Effector CD8-positive, alpha-beta T cell (primary cell): Measurements from ENCODE around the gene HSD11B1L.

Source experiments
- DNase-seq: peaks from one replicate; lab custom pipeline; 2025; lab: John Stamatoyannopoulos, UW

Gene HSD11B1L

DNA sequence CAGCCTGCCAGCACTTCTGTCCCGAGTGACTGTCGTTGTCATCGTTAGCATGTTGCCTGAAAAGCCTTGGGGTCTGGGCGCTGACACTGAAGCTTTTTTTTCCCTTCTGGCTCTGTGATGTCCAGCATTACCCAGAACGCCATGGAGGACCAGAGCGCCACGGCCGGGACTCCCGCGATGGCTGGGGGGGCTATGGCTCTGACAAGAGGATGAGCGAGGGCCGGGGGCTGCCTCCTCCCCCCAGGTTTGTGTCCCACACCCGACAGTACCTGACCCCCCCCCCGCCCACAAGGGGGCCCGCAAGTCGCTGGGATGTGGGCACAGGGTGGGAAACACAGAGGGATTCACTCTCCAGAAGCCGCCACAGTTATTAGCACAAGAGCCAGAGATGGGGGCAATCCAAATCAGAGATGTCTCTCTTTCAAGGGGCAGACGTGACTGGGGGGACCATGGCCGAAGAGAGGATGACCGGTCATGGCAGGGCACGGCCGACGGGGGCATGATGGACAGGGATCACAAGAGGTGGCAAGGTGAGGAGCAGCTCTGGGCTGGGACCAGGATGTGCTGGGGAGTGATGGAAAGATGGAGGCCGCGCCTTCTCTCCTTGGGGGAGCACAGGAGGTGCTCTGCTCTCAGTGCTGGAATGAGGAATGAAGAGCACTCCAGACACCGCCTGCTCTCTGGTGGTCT, 13.8 kb upstream of the HSD11B1L start:
- no peak for DNase-seq

- no peak for DNase-seq
Observed at GRCh38 chr19:5667751-5668271, 13.0 kb upstream of the HSD11B1L start.

GRCh38 chr19:5669212-5669611, 11.6 kb upstream of the HSD11B1L start:
- DNase-seq, result no peak

DNA sequence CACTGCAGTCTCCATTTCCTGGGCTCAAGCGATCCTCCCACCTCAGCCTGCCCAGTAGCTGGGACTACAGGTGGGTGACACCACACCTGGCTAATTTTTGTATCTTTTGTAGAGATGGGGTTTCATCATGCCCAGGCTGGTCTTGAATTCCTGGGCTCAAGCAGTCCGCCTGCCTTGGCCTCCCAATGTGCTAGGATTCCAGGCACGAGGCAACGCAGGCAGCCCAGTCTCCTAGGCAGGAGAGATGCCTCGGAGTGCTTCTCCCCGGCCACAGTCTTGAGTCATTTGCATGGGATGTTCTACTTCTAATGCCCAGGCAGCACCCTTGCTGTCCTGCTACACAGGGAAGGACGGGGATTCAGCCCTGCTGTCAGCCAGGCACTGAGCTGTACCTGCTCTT, 9.2 kb upstream of the HSD11B1L start:
- no peak for DNase-seq

DNA sequence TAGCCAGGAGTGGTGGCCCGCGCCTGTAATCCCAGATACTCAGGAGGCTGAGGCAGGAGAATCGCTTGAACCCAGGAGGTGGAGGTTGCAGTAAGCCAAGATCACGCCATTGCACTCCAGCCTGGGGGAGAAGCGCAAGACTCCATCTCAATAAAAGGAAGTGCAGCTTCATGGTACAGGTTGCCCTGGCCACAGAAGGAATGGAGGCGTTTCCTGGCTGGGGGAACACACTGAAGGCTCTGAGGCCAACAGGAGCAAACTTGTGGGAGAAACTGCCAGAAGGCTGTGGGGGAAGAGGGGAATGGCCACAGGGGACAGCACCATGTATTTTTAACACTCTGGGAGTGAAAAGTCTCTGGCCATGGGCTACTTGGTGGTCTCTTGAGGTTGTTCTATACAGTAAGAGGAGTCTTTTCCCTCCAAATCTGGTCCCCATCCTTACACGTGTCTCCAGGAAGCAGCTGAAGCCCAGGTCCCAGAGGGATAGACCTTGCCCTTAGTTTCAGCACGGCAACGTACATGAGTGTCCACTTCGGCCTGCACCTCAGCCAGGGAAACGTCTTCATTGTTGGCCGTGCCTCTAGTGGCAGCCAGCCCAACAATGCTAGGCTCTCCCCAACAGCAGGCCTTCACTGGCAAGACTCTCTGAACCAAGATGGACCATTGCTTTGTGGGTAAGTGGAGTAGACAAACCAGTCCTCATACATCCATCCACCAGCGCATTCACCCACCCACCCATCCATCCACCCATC, 7.9 kb upstream of the HSD11B1L start:
- no peak for DNase-seq

GRCh38 chr19:5673752-5674151, 7.1 kb upstream of the HSD11B1L start:
- DNase-seq, result no peak

GRCh38 chr19:5674714-5675113, 6.1 kb upstream of the HSD11B1L start:
- DNase-seq, result no peak

DNA sequence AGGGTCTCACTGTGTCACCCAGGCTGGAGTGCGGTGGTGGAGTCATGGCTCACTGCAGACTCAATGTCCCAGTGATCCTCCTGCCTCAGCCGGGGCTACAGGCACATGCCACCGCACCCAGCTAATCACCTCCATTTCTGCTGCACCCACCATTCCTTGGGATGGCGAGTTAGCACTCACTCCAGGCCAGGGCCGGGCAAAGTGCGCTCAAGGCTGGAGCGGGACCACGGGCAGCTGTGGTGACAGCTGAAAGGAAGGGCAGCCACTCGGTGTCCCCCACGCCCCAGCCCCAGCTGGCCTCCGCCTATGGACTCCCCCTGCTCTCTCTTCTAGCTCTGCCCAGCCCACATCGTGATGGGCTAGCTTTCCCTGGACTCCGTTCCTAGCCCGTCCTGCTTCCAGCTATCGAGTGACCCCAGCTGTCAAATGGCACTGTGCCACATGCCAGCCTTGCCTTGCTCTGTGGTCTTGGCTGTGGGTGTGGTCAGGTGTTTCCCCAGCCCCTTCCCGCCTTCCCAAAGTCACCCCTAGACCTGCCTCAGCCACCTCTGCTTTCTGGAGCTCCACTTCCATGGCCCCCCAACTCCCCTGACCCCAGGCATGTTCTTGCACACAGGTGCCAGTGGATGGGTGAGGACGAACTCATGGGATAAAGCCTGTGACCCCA, 4.6 kb upstream of the HSD11B1L start:
- DNase-seq, result no peak

DNA sequence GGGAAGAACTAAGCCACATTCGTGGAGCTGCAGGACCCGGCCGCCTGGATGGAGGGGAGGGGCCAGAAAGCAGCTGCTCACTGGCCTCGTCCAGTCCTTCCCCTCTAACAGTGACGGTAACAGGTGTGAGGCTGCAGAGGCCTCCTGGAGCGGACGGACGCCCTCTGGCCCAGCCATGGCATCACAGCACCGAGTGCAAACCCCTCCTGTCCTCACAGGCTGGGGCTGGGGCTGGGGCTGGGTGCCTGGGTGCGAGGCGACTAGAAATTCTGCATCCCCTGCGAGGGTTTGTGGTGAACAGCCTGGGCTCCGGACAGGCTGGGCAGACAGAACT, 4.1 kb upstream of the HSD11B1L start:
- DNase-seq, result no peak

- DNase-seq, result no peak
Observed at GRCh38 chr19:5677136-5677535, 3.7 kb upstream of the HSD11B1L start.

GRCh38 chr19:5677580-5677979, 3.2 kb upstream of the HSD11B1L start:
- DNase-seq, result no peak

- no peak for DNase-seq
Observed at GRCh38 chr19:5678071-5678718, 2.6 kb upstream of the HSD11B1L start.

GRCh38 chr19:5679289-5680083, 1.3 kb upstream of the HSD11B1L start:
- no peak for DNase-seq

GRCh38 chr19:5680084-5680436, 767 bp upstream of the HSD11B1L start:
- DNase-seq, result no peak

GRCh38 chr19:5681391-5682106, 722 bp downstream of the HSD11B1L start:
- no peak for DNase-seq

DNA sequence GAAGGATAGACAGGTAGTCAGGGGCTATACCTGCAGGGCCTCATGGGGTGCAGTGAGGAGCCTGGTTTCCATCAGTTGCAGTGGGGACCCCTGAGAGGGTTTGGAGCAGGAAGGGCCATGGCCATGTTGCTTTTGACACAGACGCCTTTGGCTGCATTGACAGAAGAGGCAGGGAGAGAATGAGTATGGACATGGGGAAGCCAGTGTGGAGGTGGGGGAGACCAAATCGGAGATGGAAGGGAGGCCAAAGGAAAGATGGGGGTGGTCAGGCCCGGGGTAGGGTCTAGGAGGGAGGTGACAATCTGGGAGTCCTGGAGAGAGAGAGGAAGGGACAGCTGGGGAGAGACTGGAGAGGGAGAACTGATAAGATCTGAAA, 1.3 kb downstream of the HSD11B1L start:
- no peak for DNase-seq

DNA sequence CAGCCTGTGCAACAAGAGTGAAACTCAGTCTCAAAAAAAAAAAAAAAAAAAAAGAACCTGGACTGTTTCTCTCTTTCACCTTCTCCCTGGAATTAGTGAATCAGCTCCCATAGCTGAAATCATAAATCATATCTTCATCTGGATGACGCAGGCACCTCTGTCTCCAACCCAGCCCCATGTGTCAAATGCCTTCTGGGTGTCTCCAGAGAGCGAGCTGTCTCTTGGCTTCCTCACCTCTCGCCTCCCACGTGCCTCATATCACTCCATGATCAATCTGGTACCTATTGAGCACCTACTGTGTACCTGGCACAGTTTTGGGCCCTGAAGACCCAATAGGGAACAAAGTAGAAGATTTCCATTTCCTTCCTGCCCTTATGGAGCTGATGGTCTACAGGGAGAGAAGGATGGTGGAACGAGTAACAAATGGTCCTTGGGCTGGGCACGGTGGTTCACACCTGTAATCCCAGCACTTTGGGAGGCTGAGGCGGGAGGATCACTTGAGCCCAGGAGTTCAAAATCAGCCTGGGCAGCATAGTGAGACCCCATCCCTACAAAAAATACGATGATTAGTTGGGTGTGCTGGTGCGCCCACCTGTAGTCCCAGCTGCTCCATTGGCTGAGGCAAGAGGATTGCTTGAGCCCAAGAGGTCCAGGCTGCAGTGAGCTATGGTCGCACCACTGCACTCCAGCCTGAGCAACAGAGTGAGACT, 2.5 kb downstream of the HSD11B1L start:
- no peak for DNase-seq

- no peak for DNase-seq
Observed at GRCh38 chr19:5684694-5685430, 4.0 kb downstream of the HSD11B1L start.

- DNase-seq, result no peak
Observed at GRCh38 chr19:5686326-5686646, 5.5 kb downstream of the HSD11B1L start.
